ENCODE results near the gene CD2BP2.
A peak's percentile ranks its signal among the peaks of the same experiment; 100 is the strongest.
"Not testable (repeated sequence)": the region's sequence is repeated elsewhere in the genome, so short reads cannot be mapped to it uniquely, and the experiment has no call there.

Gene CD2BP2

DNA sequence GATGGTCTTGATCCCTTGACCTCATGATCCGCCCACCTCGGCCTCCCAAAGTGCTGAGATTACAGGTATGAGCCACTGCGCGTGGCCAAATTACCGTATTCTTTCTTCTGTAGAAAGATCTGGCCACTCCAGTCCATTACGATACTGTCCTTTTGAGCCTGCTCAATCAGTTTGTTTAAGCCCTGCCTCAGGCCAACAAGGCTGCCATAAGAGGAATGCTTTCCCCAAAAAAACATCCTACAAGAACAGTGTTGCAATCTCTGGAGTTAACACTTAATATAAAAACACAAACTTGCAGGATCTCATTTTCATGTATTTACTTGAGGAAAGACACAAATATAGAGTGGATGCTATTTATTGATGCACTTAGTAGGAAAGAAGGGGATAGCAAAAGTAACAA, 30.9 kb downstream of the CD2BP2 start:
- H3K4me3 ChIP-seq (ENCODE audit: low read length); H3K27ac ChIP-seq (ENCODE audit: low read length); H3F3A ChIP-seq (ENCODE audit: insufficient read depth, low read length); H3K4me1 ChIP-seq (ENCODE audit: low read length); H3K9me3 ChIP-seq (replicated peaks; ENCODE audit: insufficient read depth, low read length); H3K9ac ChIP-seq (ENCODE audit: low read length); DNase-seq; H3K4me2 ChIP-seq (ENCODE audit: low read depth, low read length); H3K36me3 ChIP-seq (replicated peaks; ENCODE audit: insufficient read depth, low read length); H2AFZ ChIP-seq (ENCODE audit: low read length); H3K9me2 ChIP-seq (replicated peaks; ENCODE audit: insufficient read depth, low read length); H3K27me3 ChIP-seq (replicated peaks; ENCODE audit: insufficient read depth, low read length); H4K20me1 ChIP-seq (ENCODE audit: insufficient read depth, low read length): not testable (repeated sequence)
- H3K79me2 ChIP-seq (ENCODE audit: low read length), result peaks cover 44% of the 10 kb centered on the region

DNA sequence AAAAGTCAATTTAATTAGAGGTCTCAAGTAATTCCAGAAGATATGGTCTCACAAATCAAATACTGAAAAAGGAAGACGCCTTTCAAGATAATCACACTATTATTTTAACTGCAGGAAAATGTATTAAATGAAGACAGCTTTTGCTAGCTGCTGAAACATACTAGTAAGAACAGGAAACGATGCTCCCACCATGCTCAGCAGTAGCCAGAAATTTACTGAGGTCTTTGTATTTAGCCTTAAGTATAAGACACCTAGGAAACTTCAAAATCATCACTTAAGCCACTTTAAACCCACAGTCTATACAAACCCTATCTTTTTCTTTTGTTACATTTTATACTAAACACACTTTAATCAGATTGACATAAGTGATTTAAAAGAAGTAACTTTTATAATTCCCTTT, 36.5 kb downstream of the CD2BP2 start:
- H3K4me1 ChIP-seq (ENCODE audit: low read length); DNase-seq; H3K27me3 ChIP-seq (replicated peaks; ENCODE audit: insufficient read depth, low read length); H2AFZ ChIP-seq (ENCODE audit: low read length); H3K9me3 ChIP-seq (replicated peaks; ENCODE audit: insufficient read depth, low read length); H3K9ac ChIP-seq (ENCODE audit: low read length); H3K27ac ChIP-seq (ENCODE audit: low read length); H3F3A ChIP-seq (ENCODE audit: insufficient read depth, low read length); H3K9me2 ChIP-seq (replicated peaks; ENCODE audit: insufficient read depth, low read length); H3K4me2 ChIP-seq (ENCODE audit: low read depth, low read length); H3K36me3 ChIP-seq (replicated peaks; ENCODE audit: insufficient read depth, low read length); H3K4me3 ChIP-seq (ENCODE audit: low read length); H4K20me1 ChIP-seq (ENCODE audit: insufficient read depth, low read length): not testable (repeated sequence)
- peaks cover 41% of the 10 kb centered on the region for H3K79me2 ChIP-seq (ENCODE audit: low read length)

DNA sequence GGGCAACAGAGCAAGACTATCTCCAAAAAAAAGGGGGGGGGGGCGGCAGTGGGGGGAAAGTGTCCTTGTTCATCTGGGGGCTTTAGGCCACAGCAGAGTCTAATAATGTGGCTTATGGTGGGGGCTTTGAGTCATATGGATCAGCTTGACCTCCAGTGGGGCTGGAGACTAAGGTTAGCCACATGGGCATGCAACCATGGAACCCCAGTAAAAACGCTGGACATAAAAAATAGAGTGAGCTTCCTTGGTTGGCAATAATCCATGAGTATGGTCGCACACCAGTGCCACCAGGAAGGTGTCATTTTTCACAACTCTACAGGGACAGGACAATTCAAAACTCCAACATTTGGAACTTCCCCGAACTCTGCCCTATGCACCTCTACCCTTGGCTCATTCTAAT, 44.2 kb downstream of the CD2BP2 start:
- H3K9me2 ChIP-seq (replicated peaks; ENCODE audit: insufficient read depth, low read length); H3K9ac ChIP-seq (ENCODE audit: low read length); H3K4me1 ChIP-seq (ENCODE audit: low read length); H3F3A ChIP-seq (ENCODE audit: insufficient read depth, low read length); H3K4me2 ChIP-seq (ENCODE audit: low read depth, low read length); H3K4me3 ChIP-seq (ENCODE audit: low read length); H3K36me3 ChIP-seq (replicated peaks; ENCODE audit: insufficient read depth, low read length); H4K20me1 ChIP-seq (ENCODE audit: insufficient read depth, low read length); H3K9me3 ChIP-seq (replicated peaks; ENCODE audit: insufficient read depth, low read length); DNase-seq; H3K27ac ChIP-seq (ENCODE audit: low read length); H2AFZ ChIP-seq (ENCODE audit: low read length); H3K27me3 ChIP-seq (replicated peaks; ENCODE audit: insufficient read depth, low read length): not testable (repeated sequence)
- H3K79me2 ChIP-seq (ENCODE audit: low read length), result peaks cover 15% of the 10 kb centered on the region

DNA sequence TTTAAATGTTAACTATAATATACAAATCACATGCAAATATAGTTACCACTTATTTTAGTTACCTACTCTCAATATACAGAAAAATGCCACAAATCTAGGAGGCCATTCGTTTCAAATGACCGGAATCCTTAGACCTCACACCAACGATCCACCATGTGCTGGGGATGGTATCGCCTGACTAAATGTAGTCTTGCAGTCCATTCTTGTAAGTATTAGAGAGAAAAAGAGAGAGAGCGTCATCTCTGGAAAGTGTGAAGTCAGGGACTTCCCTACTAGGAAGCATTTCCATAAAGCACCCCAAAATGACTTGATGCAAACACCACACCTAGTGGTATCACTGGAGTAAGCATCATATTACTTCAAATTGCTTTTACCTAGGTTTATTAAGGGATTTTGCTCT, 45.9 kb downstream of the CD2BP2 start:
- H3K4me2 ChIP-seq (ENCODE audit: low read depth, low read length), result peak overlapping the region; percentile 57; the same call in 1 of the 2 replicates
- not testable (repeated sequence) for H3K9me3 ChIP-seq (replicated peaks; ENCODE audit: insufficient read depth, low read length); H3K27me3 ChIP-seq (replicated peaks; ENCODE audit: insufficient read depth, low read length); H3K36me3 ChIP-seq (replicated peaks; ENCODE audit: insufficient read depth, low read length); H2AFZ ChIP-seq (ENCODE audit: low read length); H3K9ac ChIP-seq (ENCODE audit: low read length); H3K9me2 ChIP-seq (replicated peaks; ENCODE audit: insufficient read depth, low read length); DNase-seq; H3K79me2 ChIP-seq (ENCODE audit: low read length); H4K20me1 ChIP-seq (ENCODE audit: insufficient read depth, low read length); H3F3A ChIP-seq (ENCODE audit: insufficient read depth, low read length); H3K4me1 ChIP-seq (ENCODE audit: low read length)
- H3K4me3 ChIP-seq (ENCODE audit: low read length), result peak overlapping the region; percentile 37; the same call in 1 of the 2 replicates
- peak overlapping the region; percentile 75; the same call in 1 of the 2 replicates for H3K27ac ChIP-seq (ENCODE audit: low read length)
